Right cardiac atrium (tissue), 5 donors: ENCODE measurements around the gene CRTC3. TPM values are rescaled to one million over a fixed set of nuclear protein-coding genes. Genes with fewer than 3 reads are reported as not detected.

ENCODE experiments used
- ATAC-seq, 2 donors: fragments of 200-7000 bp; cut with Tn5 transposase; one replicate each; pipeline versions ENCODE4 v1.8.0 to v1.9.1; 2020; ENCODE audit warnings: moderate library complexity in 2 of 2, mild to moderate bottlenecking in 1 of 2
- DNase-seq, 3 donors: peaks; one replicate each; pipeline ENCODE4 v3.0.0-alpha.2; 2020
- H3K27ac ChIP-seq: one replicate; pipeline ENCODE4 v1.5.1; 2013; ENCODE audit warnings: mild to moderate bottlenecking, low read length, control low read depth, moderate library complexity
- H3K27me3 ChIP-seq: one replicate; pipeline ENCODE4 v1.6.1; 2013; ENCODE audit not compliant: control insufficient read depth, insufficient read depth
- H3K4me1 ChIP-seq: one replicate; pipeline ENCODE4 v1.6.1; 2013; ENCODE audit warnings: low read length; ENCODE audit not compliant: control insufficient read depth, insufficient read depth
- H3K4me3 ChIP-seq: one replicate; pipeline ENCODE4 v1.5.1; 2013; ENCODE audit warnings: low read length, control low read depth
- H3K9me3 ChIP-seq: one replicate; pipeline ENCODE4 v1.6.1; 2013; ENCODE audit warnings: low read length; ENCODE audit not compliant: control insufficient read depth
- WGBS: extraction: QIAGEN DNeasy Blood & Tissue Kit; methylation state at CpG from one replicate; pipeline ENCODE4 v1.1.7; 2013; 5-methylcytosine and 5-hydroxymethylcytosine counted together
- intact Hi-C, 4 donors: fragments of 100-400 bp; cut with DNase I; formaldehyde crosslinking; loops; one replicate each; pipeline versions ENCODE4 v1.11.0 to v1.14.0; 2022 to 2023
- polyA plus RNA-seq: library from polyadenylated mRNA; stranded (reverse); fragments of 200-250 nt; gene quantifications from one replicate; pipeline ENCODE4 v1.2.3, GENCODE V29; 2013
- total RNA-seq, 4 donors: library from RNA; stranded (reverse); fragmentation: NEBNext Ultra II Directional; extraction: Animal tissue kit (Norgen Biotek cat#: 25700); gene quantifications; one replicate each; pipeline ENCODE4 v1.2.1, GENCODE V29; 2021
- donor health status: healthy with polysubstance abuse.
- donor health status: DM: no; HTN: yes; CAD: no.
- donor health status: DM: no; HTN: no; CAD: no.
- donor health status: DM: no; HTN: yes; CAD: no; lungs with severe emphysema.
- donor health status: DM: yes; HTN: yes; CAD: no.

The CRTC3 gene
- total and polyA plus RNA-seq, 5 donors, result 15.1 to 35.5 (median 30.4) TPM

GRCh38 chr15:90691369-90691768 is 161.6 kb downstream of the CRTC3 start:
- no peaks in the 10 kb centered on the region for H3K9me3 ChIP-seq
- H3K27me3 ChIP-seq, result no peaks in the 10 kb centered on the region
- DNase-seq, result no peak
- H3K4me1 ChIP-seq, result no peaks in the 10 kb centered on the region
- no peak overlapping the region for H3K27ac ChIP-seq
- 94% methylated on average over 4 of the region's 4 CpGs for WGBS
- ATAC-seq, result no peak
- intact Hi-C loops, result loop anchor here (5.0 to 10.0 kb wide), 3 partner anchors 39 to 47 kb away; no protein-coding TSS in a partner anchor
- H3K4me3 ChIP-seq, result no peak overlapping the region

GRCh38 chr15:90691982-90692773 is 162.5 kb downstream of the CRTC3 start:
- no peak overlapping the region for H3K27ac ChIP-seq
- no peak for ATAC-seq
- no peak overlapping the region for H3K4me3 ChIP-seq
- WGBS, result 84% methylated on average over 4 of the region's 4 CpGs
- H3K9me3 ChIP-seq, result no peaks in the 10 kb centered on the region
- intact Hi-C loops, result loop anchor here (5.0 to 10.0 kb wide), 3 partner anchors 40 to 47 kb away; no protein-coding TSS in a partner anchor
- H3K4me1 ChIP-seq, result no peaks in the 10 kb centered on the region
- no peak for DNase-seq
- no peaks in the 10 kb centered on the region for H3K27me3 ChIP-seq

Other genes starting within 250 kb of the CRTC3 start
- gene ZNF774, start 177.6 kb upstream of the CRTC3 start, total RNA-seq, result 1 to 10 TPM; 3.1 to 6.4 (median 4.6) TPM
- 2.0 TPM for gene ZNF774, start 177.6 kb upstream of the CRTC3 start, polyA plus RNA-seq
- 10 to 100 TPM; 37.8 to 57.9 (median 53.8) TPM for gene IQGAP1, start 141.7 kb upstream of the CRTC3 start, total RNA-seq
- 30.0 TPM for gene IQGAP1, start 141.7 kb upstream of the CRTC3 start, polyA plus RNA-seq
- gene BLM, start 187.4 kb downstream of the CRTC3 start, total RNA-seq, result 10 to 100 TPM in 3 of 4 donors, 1 to 10 TPM in 1; 8.1 to 45.3 (median 29.0) TPM
- 17.3 TPM for gene BLM, start 187.4 kb downstream of the CRTC3 start, polyA plus RNA-seq